GM10266 (cell line): ENCODE data around the gene CLSTN3.
A peak's percentile ranks its signal among the peaks of the same experiment; 100 is the strongest.

ENCODE experiments used
- DNase-seq: peaks from one replicate; pipeline ENCODE4 v3.0.0; 2012; ENCODE audit errors: extremely low spot score
- TF ChIP-seq, protein P1 (sequence below): IDR thresholded peaks from 2 replicates; pipeline ENCODE4 v1.5.1; 2012; ENCODE audit warnings: mild to moderate bottlenecking, low read depth; ENCODE audit not compliant: control insufficient read depth, insufficient read depth; ENCODE audit errors: missing control alignments

The CLSTN3 gene

DNA sequence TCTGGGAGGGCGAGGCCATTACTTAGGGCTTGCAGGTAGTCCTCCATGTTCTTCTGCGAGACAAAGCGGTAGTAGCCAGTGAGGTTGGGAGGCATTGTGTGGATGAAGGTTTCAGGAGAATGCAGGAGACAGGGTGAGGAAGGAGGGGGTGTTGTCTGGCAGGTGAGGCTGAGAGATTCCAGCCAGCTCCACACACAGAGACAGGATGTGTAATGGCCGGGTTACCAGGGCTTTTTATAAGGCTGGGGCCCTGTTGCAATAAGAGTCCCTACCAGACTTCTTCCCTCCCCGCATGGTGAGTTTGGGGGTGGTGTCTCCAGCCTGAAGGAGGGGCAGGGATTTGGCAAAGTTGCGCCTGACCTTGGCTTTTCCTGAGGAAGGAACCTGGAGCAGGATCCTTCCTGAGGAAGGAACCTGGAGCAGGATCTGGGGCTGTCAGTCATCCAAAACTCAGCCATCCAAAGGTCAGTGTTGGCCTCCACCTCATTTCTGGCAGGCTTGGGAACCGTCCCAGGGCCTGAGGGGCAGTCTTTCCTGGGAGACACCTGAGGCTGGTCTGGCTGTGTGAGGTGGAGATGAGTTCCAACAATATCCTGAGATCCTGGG, 1.4 kb upstream of the CLSTN3 start, which contains the start of gene RBP5:
Gene RBP5, minus strand, starts transcription at position 209 of the 606 bp plus-strand sequence. Its CDS starts 114 bp downstream, at position 95.
- TF ChIP-seq, protein P1, sequence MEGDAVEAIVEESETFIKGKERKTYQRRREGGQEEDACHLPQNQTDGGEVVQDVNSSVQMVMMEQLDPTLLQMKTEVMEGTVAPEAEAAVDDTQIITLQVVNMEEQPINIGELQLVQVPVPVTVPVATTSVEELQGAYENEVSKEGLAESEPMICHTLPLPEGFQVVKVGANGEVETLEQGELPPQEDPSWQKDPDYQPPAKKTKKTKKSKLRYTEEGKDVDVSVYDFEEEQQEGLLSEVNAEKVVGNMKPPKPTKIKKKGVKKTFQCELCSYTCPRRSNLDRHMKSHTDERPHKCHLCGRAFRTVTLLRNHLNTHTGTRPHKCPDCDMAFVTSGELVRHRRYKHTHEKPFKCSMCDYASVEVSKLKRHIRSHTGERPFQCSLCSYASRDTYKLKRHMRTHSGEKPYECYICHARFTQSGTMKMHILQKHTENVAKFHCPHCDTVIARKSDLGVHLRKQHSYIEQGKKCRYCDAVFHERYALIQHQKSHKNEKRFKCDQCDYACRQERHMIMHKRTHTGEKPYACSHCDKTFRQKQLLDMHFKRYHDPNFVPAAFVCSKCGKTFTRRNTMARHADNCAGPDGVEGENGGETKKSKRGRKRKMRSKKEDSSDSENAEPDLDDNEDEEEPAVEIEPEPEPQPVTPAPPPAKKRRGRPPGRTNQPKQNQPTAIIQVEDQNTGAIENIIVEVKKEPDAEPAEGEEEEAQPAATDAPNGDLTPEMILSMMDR: no peak
- no peak for DNase-seq

DNA sequence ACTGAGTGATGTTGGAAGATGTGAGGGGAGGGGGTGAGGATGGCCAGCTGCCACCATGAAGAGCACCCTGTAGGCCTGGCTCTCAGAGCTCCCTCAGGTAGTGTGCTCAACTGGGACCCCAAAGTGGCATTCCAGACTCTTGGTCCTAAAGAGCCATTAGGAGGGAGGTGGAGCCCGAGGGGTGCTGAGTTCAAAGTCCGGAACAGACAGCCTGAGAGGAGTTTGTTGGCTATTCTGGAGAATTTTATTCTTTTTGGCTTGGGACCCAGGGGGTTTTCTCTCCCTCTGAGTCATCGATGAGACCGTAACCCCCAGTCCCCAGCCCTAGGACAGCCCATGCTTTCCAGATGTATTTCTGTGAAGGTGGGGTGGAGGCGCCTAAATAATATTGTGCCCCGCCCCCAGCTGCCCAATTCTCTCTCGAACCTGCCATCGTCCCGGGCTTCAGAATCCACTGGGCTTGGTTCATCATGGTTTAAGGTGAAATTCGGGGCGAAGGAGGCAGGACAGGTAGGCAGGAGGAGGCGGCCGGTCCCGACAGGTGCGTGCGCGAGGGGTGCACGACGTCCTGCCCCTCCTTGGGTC, 792 bp upstream of the CLSTN3 start:
- no peak for DNase-seq
- TF ChIP-seq, protein P1: no peak

DNA sequence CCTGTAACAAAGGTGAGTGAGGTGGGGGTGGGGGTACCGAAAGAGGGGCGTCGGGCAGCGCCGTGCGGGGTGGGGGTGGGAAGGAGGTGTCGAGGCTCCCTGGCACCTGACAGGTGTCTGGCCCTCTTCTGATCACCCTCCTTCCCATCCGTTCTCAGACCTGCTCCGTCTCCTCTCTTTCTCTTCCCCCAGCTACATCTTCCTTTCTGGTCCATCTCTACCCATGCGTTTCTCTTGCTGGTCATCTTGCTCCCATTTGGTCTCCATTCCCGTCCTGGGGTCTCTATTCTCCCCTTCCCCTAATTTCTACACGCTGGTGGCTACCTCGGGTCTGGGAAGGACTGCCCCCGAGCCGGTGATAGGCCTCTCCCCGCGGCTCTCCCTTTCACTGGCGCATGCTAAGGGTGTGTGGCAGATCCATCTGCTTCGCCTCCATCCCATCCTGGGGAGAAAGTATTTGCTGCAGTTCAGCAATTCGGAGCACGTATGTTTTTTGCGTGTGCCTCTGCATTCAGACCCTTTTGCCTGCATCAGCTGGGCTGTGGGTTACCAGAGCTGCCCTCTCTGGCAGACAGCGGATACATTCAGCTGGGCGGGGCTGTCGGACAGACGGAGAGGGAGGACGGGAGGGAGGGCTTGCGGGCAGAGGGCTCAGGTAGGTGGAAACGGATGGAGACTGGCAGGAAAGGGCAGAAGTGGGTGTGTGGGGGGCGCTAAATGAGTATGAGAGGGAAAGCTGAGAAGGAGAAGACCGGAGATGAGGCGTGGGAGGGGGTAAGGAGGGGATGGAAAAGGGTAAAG, 730 bp downstream of the CLSTN3 start:
- TF ChIP-seq, protein P1: no peak
- peak; percentile 53 for DNase-seq

DNA sequence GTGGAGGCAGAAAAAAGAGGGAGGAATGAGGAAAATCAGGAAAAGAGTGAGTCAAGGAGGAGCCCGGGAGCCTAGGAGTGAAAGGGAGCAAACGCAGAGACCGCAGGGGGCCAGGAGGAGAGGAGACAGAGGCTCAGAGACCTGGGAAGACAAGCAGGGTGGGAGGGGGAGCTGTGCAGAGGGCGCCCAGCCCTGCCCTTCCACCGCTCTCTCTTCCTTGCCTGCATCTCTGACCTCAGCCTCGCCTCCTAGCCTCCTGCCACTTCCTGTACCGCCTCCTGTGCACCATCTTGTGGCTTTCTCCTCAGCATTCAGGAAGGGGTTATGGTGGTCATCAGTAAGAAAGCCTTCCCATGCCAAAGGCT, 1.3 kb downstream of the CLSTN3 start:
- peak; percentile 33 for DNase-seq
- TF ChIP-seq, protein P1: no peak

DNA sequence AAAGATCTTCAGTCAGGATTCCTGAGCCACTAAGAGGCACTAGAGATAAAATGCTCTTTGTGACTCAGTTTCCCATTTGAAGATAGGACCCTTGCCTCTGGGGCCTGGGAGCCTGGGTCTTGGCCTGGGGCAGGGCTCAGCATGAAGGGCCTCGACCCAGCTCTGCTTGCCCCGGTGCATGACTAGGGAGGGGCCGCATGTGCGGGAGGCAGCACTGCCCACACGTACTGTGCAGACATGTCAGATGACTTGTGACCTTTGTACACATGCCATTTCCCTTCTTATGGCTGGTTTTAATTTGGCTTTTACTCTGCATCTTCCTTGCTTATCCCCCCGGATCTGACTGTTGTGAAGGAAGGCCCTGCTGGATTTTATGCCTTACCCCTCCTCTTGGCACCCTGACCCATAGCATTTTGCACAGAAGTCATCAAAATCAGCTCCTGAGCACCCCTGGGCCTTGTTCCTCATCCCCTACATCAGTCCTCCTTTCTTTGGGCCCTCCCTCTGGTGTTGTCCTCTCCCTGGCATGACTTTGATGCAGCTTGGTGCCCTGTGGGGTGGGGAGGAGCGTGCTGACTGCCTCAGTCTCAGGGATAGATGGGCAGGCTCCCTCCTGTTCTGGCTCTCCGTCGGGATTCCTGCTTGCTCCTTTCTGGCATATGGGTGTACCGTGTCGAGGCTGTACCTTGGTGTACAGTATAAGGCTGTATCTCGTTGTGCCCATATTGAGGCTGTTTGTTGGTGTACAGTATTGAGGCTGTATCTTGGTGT, 4.4 kb downstream of the CLSTN3 start:
- DNase-seq: no peak
- TF ChIP-seq, protein P1: no peak

DNA sequence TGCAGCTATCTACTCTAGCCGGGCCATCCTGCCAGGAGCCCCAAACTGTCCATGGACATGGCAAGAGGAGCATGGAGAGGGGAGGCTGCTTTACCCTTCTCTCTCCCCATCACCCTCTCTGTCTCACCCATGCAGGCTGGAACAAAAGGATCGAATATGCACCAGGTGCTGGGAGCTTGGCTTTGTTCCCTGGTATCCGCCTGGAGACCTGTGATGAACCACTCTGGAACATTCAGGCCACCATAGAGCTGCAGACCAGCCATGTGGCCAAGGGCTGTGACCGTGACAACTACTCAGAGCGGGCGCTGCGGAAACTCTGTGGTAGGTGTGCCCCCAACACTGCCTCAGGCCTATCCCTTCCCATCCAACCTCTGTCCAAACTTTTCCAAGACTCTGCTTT, 5.9 kb downstream of the CLSTN3 start:
- TF ChIP-seq, protein P1: no peak
- DNase-seq: no peak
